GDM1 (cell line): ENCODE results near the gene POLG2.

ENCODE experiments used
- DNase-seq: peaks from one replicate; lab custom pipeline; 2025; lab: John Stamatoyannopoulos, UW

Gene POLG2

GRCh38 chr17:64496786-64497564, at the start of gene POLG2:
Gene POLG2 (minus strand): TSS chr17:64497054. CDS start chr17:64496968, 86 bp downstream.
- peak; percentile 90 for DNase-seq

- DNase-seq: no peak
Observed at GRCh38 chr17:64544742-64545141, 47.9 kb upstream of the POLG2 start.

DNA sequence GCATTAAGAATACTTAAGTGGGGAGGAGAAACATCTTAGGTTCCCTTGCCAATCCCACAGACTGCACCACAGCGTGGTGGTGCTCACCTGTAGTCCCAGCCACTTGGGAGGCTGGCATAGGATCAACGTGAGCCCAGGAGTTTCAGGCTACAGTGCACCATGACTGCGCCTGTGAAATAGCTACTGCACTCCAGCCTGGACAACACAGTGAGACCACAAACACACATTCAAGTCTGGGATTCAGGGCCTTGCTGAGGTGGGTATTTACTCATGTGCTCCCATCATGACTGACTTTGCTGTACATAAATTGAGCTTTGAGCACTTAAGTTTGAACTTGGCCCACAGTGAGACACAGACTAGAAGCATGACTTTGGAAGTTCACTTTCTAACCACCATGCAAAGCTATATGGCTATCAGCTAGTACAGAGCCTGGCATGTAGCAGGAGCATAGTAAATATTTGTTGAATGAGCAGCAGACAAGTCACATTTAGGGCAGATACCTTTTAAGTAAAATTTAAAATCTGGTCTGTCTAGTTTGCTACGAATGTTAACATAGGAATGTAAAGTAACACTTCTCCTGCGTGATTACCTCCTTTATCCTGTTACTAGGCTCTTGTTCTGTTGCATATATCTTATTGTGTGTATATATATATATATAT, 43.4 kb upstream of the POLG2 start:
- DNase-seq: no peak

DNA sequence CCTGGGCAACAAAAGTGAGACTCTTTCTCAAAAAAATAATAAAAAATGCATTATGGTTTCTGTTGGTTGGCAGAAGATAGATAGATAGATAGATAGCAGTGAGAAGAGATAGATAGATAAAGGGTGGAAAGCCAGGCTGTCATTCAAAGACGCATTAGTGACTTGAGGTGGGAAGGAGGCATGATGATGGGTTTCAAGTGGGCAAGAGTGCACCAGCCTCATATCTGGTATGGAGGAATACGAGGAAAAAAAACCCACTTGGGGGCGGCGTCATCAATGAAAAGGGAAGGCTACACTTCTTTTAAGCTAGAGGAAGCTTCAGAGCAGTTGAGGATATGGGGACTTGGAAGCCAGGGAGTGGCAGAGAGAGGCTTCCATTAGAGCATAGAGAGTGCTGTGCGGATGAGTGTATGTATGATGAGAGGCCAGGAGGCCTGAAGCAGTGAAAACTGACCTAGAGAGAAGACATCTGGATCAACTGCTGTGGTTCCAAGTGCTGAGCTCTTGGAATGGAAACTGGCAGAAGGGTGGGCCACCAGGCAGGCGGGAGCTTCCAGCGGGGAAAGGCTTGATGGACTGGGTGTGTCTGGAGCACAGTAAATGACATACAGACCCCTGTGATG, 41.8 kb upstream of the POLG2 start:
- DNase-seq: no peak

GRCh38 chr17:64537488-64537887, 40.6 kb upstream of the POLG2 start:
- DNase-seq: no peak

DNA sequence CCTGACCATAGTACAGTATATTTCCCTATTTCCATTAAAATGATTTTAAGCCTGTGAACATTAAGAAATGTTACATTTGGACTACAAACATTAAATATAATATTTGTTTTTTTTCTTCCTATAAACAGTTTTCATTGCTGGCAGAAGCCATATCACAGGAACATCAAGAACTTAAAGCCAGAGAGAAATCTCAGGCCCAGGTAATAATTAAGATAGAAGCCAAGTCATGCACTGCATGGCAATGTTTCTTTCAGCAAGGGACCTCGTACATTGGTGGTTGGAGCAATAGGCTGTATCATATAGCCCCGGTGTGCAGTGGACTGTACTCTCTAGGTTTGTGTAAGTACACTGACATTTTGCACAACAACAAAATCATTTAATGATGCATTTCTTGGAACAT, 40.1 kb upstream of the POLG2 start:
- no peak for DNase-seq

DNA sequence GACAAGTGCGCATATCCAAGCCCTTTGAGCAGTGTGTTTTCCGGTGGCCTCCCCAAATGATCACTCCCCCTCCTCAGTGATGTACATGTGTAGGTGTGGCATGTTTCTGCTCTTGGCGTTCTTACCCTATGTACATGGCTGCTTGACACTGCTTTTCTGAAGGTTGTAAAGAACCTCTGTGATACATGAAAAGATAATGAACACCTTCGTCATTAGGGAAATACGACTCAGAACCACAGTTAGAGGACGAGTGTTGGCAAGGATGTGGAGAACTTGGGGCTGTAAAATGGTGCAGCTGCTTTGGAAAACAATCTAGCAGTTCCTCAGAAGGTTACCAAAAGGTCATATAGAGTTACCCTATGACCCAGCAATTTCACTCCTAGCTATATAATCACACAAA, 38.5 kb upstream of the POLG2 start:
- no peak for DNase-seq

GRCh38 chr17:64534187-64534586, 37.3 kb upstream of the POLG2 start:
- DNase-seq: peak; percentile 4

DNA sequence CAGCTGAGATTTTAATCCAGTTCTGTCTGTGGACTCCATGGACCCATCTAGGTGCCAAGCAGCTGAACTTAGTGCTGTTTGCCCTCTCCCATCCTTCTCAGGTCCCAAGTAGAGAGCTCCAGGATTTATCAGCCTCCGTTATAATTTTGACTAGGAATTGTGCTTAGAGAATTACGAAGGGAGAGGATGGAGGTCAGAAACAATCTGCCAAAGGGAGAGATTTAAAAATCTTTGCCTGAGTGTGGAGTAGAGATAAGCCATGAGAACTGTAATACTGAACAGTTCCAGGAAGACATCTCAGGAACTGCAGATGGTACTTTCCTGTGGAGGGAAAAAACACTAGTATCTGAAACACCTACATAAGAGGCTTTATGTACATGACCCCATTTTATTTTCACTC, 36.9 kb upstream of the POLG2 start:
- no peak for DNase-seq

DNA sequence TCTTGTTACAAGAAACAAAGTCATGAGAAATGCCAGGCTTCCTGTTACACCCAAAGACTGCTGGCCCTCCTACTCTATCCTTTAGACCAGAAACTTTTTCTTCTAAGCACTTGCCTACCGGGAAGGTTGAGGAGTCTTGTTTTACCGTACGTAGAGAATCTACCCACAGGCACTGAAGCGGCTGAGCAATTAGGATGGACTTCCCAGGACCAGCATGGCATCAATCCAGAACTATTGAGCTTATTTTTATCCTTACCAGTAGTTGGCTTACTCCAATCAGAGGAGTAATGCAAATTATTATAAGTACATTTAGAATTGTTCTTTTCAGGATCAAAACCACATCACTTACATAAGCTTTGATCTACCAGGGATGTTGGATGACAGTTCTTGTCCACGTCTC, 35.6 kb upstream of the POLG2 start:
- no peak for DNase-seq

- no peak for DNase-seq
Observed at GRCh38 chr17:64531955-64532371, 35.1 kb upstream of the POLG2 start.

GRCh38 chr17:64529221-64529620, 32.4 kb upstream of the POLG2 start:
- no peak for DNase-seq

DNA sequence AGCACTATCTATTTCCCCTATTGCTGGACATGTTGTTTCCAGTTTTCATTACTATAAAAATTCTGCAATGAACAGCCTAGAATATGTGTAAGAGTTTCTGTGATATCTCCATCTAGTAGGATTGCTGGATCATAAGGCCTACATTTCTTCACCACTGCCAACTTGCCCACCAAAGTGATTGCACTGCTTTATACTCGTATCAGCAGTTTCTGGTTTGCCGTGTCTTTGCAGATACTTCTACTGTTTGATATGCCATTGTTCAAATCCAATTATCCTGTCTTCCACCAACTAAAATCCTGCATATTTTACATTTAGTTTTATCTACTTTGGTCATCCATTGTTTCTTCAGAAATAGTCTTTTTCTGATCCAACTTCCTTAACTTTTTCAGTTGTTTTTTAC, 31.1 kb upstream of the POLG2 start:
- no peak for DNase-seq

DNA sequence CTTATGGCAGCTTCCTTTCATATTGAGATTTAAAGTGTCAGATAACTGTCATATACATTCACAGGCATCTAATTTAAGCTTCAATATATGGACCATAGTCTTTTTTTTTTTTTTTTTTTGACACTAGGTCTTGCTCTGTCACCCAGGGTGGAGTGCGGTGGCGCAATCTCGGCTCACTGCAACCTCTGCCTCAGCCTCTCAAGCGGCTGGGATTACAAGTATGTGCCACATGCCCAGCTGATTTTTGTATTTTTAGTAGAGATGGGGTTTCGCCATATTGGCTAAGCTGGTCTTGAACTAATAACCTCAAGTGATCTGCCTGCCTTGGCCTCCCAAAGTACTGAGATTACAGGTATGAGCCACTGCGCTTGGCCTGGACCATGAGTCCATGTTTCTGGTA, 23.5 kb upstream of the POLG2 start:
- no peak for DNase-seq

GRCh38 chr17:64519601-64520000, 22.7 kb upstream of the POLG2 start:
- no peak for DNase-seq

DNA sequence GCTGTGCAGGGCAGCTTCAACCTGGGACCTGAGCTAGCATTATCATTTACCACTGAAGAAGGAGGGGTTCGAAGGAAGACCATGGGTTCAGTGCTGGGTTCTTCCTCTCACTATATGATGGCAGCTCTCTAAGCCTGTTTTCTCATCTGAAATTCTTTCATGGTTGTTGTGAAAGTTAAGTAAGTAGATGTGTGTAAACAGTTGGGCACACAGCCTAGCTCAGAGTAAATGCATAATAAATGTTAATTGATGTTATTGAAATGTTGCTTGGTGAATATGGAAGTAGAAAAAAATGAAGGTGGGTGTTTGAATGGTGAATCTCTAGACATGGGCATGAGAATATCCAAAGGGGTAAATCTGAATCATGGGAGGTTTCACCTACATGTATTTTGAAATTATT, 19.0 kb upstream of the POLG2 start:
- DNase-seq: no peak

DNA sequence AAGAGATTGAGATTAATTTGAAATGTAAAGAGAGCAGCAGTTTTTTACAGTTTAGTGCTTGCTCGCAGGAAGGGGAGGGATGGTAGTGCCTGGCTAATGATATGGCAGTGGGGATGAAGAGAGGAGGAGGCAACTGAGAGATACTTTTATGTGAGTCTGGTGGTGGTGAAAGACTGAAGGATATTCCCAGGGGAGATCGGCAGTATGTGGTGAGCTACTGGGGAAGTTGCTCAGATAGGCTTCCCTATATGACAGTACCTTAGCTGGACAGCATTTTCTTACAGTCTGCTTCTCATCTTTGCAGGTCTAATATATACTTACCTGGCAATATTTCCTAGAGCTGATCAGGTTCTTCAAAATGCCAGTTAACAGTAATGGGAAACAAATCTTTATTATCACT, 18.6 kb upstream of the POLG2 start:
- no peak for DNase-seq

- DNase-seq: no peak
Observed at GRCh38 chr17:64509179-64509578, 12.3 kb upstream of the POLG2 start.

GRCh38 chr17:64508683-64509082, 11.8 kb upstream of the POLG2 start:
- DNase-seq: no peak

DNA sequence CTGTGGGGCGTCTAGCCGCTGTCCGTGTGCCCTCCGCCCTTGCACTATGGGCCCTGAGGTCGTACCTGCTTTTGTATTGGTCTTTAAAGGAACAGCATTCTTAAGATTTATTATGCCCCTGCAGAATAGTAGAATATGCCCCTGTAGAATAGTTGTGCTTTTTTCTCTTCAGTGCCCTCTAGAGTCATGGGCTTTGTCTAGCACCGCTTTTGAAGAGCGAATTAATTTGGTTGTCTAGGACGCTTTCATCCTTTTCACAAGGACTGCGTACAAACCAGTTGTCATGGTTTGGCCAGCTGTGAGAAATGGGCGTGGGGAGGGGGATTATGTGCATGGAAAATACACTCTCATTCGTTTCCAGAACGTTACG, 10.5 kb upstream of the POLG2 start:
- peak; percentile 21 for DNase-seq

DNA sequence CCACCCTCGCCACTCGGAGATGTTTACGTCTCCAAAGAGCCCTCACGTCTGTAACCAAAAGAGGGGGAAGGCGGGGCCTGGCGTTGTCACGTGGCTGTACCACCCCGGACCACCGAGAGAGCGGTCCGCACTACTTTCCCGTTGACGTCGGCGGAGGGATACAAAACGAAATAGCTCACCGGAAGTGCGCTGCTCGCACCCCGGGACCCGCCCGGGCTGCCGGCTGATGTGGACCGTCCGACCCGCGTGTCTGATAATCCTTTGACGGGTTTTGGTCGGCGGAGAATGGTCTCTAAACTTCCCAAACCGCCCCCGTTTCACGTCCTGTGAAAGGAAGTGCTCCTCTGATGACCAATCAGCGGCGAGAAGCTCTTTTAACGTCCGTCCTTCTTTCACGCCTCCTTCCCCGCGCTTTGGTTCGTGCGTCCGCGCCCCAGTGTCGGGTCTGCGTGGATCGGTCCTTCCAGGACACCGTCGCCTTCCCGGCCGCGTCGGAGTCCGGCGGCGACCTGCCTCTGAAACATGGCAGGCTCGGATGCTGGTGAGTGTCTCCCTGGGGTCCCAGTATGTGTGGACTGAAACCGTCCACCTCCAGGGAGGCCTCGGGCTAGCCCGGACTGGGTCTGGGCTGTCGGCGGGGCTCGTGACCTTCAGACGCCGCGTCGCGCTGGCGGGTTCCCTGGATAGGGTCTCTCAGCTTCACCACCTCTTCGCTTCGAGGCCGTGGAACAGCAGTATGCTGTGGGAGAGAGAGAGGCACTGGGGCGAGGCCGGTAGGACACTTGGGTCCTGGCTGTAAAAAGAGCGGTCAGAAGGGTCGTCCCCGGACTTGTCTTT, 9.9 kb upstream of the POLG2 start, which contains the start of gene CEP95:
CEP95 (plus strand) TSS at position 402 of the 837 bp plus-strand sequence; CDS start at position 523, 121 bp downstream.
- peak; percentile 99 for DNase-seq

GRCh38 chr17:64506201-64506575, 9.3 kb upstream of the POLG2 start, which contains the start of gene DDX5:
Gene DDX5 (minus strand): TSS chr17:64506289. CDS start chr17:64506119, 170 bp downstream.
- DNase-seq: peak; percentile 99
